ENCODE data around the gene PLK3. TPM values are rescaled to one million over a fixed set of nuclear protein-coding genes. Genes with fewer than 3 reads are reported as not detected.
A peak's percentile ranks its signal among the peaks of the same experiment; 100 is the strongest.

PLK3 gene
- total and polyA plus RNA-seq, 12 donors = 4.4 to 51.8 (median 17.1) TPM

DNA sequence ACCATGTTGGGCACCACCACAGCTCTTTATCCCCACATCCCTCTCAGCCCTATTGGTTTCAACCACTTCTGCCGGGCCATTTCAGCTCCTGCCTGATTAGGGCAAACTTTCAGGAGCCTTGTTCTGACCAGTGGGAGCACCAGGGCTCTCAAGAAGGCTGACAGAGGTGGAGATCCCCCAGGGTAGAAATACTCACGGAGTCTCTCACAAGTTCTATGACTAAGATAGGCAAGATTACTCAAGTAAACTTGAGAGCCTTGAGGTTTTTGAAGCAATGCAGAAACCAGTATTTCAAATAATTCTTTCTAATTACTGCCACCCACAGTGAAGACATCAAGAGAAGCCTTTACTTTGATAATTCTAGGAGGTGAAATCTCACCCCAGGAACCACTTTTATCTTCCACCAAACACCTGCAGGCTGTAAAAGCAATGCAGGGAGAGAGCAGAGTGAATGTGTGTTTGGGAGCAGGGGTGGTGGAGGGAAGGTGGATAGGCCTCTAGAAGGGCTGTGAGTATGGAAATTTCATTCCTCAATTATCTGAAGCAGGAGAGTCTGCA, 49.5 kb downstream of the PLK3 start:
- no peak for TF ChIP-seq POLR2A (IDR thresholded peaks at IDR 0.05)
- TF ChIP-seq, protein P1, sequence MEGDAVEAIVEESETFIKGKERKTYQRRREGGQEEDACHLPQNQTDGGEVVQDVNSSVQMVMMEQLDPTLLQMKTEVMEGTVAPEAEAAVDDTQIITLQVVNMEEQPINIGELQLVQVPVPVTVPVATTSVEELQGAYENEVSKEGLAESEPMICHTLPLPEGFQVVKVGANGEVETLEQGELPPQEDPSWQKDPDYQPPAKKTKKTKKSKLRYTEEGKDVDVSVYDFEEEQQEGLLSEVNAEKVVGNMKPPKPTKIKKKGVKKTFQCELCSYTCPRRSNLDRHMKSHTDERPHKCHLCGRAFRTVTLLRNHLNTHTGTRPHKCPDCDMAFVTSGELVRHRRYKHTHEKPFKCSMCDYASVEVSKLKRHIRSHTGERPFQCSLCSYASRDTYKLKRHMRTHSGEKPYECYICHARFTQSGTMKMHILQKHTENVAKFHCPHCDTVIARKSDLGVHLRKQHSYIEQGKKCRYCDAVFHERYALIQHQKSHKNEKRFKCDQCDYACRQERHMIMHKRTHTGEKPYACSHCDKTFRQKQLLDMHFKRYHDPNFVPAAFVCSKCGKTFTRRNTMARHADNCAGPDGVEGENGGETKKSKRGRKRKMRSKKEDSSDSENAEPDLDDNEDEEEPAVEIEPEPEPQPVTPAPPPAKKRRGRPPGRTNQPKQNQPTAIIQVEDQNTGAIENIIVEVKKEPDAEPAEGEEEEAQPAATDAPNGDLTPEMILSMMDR (IDR thresholded peaks at IDR 0.05) = no peak
- H3K9me3 ChIP-seq (replicated peaks in 1 of 3) = no peaks in the 10 kb centered on the region
- no peaks in the 10 kb centered on the region for H3K27me3 ChIP-seq
- intact Hi-C loops (cut with DNase I) = loop anchor here in 1 of 2 donors (5.0 kb wide), 1 partner anchor 138 kb away; the partner anchor contains the start of gene EIF2B3
- no peaks in the 10 kb centered on the region for H3K36me3 ChIP-seq (replicated peaks in 1 of 2)
- 82 to 100% (median 86%) methylated on average over 2 of the region's 2 CpGs for WGBS, 4 donors
- H3K27ac ChIP-seq = peak overlapping the region in 2 of 5 donors; percentile 44
- H3K4me1 ChIP-seq (replicated peaks in 1 of 2) = peaks cover 0 to 26% of the 10 kb centered on the region in 2 donors
- DNase-seq = no peak
- no peak overlapping the region for H3K4me3 ChIP-seq

DNA sequence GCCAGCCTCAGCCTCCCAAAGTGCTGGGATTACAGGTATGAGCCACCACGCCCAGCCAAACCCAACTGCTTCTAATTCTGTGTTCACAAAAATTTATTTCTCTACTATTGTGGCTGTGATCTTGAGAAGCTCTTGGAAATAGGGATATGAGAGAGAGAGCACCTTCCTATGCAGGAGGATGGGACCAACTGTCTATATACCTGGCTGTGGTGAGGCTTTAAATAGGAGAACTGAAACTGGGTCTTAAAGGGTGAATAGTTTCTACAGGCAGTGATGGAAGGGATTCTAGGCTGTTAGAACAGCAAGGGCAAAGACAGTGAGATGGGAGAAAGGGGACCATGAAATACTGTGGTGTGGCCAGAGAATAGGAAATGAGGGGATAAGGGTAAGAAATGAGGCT, 51.1 kb downstream of the PLK3 start:
- Histone ChIP-seq H3K4me1 (replicated peaks in 1 of 2) (peaks cover 0 to 26% of the 10 kb centered on the region in 2 donors), H3K27me3 (no peaks in the 10 kb centered on the region), H3K27ac (no peak overlapping the region), H3K36me3 (replicated peaks in 1 of 2) (no peaks in the 10 kb centered on the region), H3K9me3 (replicated peaks in 1 of 3) (no peaks in the 10 kb centered on the region), H3K4me3 (no peak overlapping the region)
- intact Hi-C loops (cut with DNase I) = no loop called here
- DNase-seq = no peak
- TF ChIP-seq, protein P1 (IDR thresholded peaks at IDR 0.05) = no peak
- no peak for TF ChIP-seq POLR2A (IDR thresholded peaks at IDR 0.05)
- 91 to 100% (median 93%) methylated on average over 1 of the region's 1 CpG for WGBS, 4 donors

DNA sequence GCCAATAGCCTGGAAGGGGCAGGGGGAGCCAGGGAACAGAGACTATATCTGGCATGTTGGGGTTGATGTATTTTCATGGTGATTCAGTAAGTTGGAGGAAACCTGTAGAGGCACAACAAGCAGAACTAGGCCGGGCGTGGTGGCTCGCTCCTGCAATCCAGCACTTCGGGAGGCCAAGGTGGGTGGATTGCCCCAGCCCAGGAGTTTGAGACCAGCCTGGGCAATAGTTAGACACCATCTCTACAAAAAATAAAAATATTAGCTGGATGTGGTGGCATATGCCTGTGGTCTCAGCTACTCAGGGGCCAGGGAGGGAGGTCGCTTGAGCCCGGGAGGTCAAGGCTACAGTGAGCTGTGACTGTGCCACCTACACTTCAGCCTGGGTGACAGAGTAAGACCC, 53.0 kb downstream of the PLK3 start:
- Histone ChIP-seq H3K4me1 (replicated peaks in 1 of 2) (peaks cover 0 to 16% of the 10 kb centered on the region in 2 donors), H3K4me3 (no peak overlapping the region), H3K27me3 (no peaks in the 10 kb centered on the region), H3K27ac (no peak overlapping the region), H3K36me3 (replicated peaks in 1 of 2) (peaks cover 0 to 4% of the 10 kb centered on the region in 2 donors), H3K9me3 (replicated peaks in 1 of 3) (no peaks in the 10 kb centered on the region)
- no peak for DNase-seq
- intact Hi-C loops (cut with DNase I) = no loop called here
- no peak for TF ChIP-seq POLR2A (IDR thresholded peaks at IDR 0.05)
- TF ChIP-seq, protein P1 (IDR thresholded peaks at IDR 0.05) = no peak
- 94 to 98% (median 97%) methylated on average over 6 of the region's 6 CpGs for WGBS, 4 donors

DNA sequence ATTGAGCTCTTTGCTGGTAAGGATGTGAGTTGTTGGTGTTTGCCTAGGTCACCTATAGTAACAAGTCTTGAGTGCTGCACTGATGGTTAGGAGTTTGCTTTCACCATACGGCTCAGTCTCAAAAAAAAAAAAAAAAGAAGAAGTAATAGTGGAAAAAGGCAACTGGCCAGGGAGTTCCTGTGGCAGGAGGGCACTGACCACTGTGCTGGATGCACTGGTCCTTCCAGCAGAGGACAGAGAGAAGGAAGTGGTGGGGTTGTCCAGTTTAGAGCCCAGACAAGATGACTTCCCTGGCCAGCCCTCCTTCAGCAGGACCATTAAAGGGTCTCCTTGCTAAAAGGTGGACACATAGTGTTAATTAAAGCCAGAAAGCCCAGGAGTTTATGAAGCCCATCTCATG, 54.8 kb downstream of the PLK3 start:
- H3K4me3 ChIP-seq = no peak overlapping the region
- H3K9me3 ChIP-seq (replicated peaks in 1 of 3) = no peaks in the 10 kb centered on the region
- H3K4me1 ChIP-seq (replicated peaks in 1 of 2) = no peaks in the 10 kb centered on the region
- no peak for DNase-seq
- peaks cover 0 to 4% of the 10 kb centered on the region in 2 donors for H3K36me3 ChIP-seq (replicated peaks in 1 of 2)
- H3K27ac ChIP-seq = no peak overlapping the region
- TF ChIP-seq, protein P1 (IDR thresholded peaks at IDR 0.05) = no peak
- no peak for TF ChIP-seq POLR2A (IDR thresholded peaks at IDR 0.05)
- intact Hi-C loops (cut with DNase I) = no loop called here
- 60 to 86% (median 71%) methylated on average over 1 of the region's 1 CpG for WGBS, 4 donors
- no peaks in the 10 kb centered on the region for H3K27me3 ChIP-seq

Small RNA genes within 50 kb of the gene (small RNA-seq; reads per million reads assigned to genes)
- gene AL136380.1 (0 reads per million in 2 donors), gene SNORD38A (260 to 376 reads per million in 2 donors), gene SNORD38B (0 reads per million in 2 donors), gene SNORD46 (3,197 to 4,727 reads per million in 2 donors), gene SNORD55 (0 reads per million in 2 donors)

Other genes starting within 250 kb of the PLK3 start
- gene TMEM53, start 125.9 kb upstream of the PLK3 start, total RNA-seq = 10 to 100 TPM in 7 of 9 donors, 1 to 10 TPM in 2; 7.2 to 47.4 (median 13.0) TPM
- gene TMEM53, start 125.9 kb upstream of the PLK3 start, polyA plus RNA-seq = 10 to 100 TPM; 10.5 to 13.5 (median 12.1) TPM
- 10 to 100 TPM in 1 of 9 donors, 1 to 10 TPM in 6, under 1 TPM in 2; 0.18 to 12.4 (median 3.9) TPM for gene ARMH1, start 125.7 kb upstream of the PLK3 start, total RNA-seq
- gene ARMH1, start 125.7 kb upstream of the PLK3 start, polyA plus RNA-seq = 10 to 100 TPM in 2 of 3 donors, 1 to 10 TPM in 1; 1.8 to 76.0 (median 47.7) TPM
- not detected for gene RNU5D-1, start 69.2 kb upstream of the PLK3 start, total RNA-seq
- not detected for gene RNU5D-1, start 69.2 kb upstream of the PLK3 start, polyA plus RNA-seq
- gene KIF2C, start 60.5 kb upstream of the PLK3 start, total RNA-seq = 10 to 100 TPM in 1 of 9 donors, 1 to 10 TPM in 6, under 1 TPM in 2; 0.26 to 10.4 (median 1.6) TPM
- gene KIF2C, start 60.5 kb upstream of the PLK3 start, polyA plus RNA-seq = 1 to 10 TPM in 1 of 3 donors, under 1 TPM in 2; 0.48 to 1.3 (median 0.67) TPM
- 1,000 to 10,000 TPM; 1,508 to 2,877 (median 2,470) TPM for gene RPS8, start 24.8 kb upstream of the PLK3 start, total RNA-seq
- gene RPS8, start 24.8 kb upstream of the PLK3 start, polyA plus RNA-seq = 1,000 to 10,000 TPM; 1,753 to 3,127 (median 2,737) TPM
- 1 to 10 TPM in 2 of 9 donors, under 1 TPM in 6, not detected in 1; 0.12 to 3.1 (median 0.65) TPM for gene BEST4, start 12.2 kb upstream of the PLK3 start, total RNA-seq
- 1 to 10 TPM in 2 of 3 donors, under 1 TPM in 1; 0.09 to 6.2 (median 5.3) TPM for gene BEST4, start 12.2 kb upstream of the PLK3 start, polyA plus RNA-seq
- 1 to 10 TPM in 7 of 9 donors, under 1 TPM in 1, not detected in 1; 0.94 to 9.4 (median 2.5) TPM for gene DYNLT4, start 7.0 kb downstream of the PLK3 start, total RNA-seq
- gene DYNLT4, start 7.0 kb downstream of the PLK3 start, polyA plus RNA-seq = 10 to 100 TPM in 1 of 3 donors, 1 to 10 TPM in 1, not detected in 1; 3.0 to 10.3 TPM
- 10 to 100 TPM in 7 of 9 donors, 1 to 10 TPM in 2; 5.2 to 46.3 (median 20.9) TPM for gene BTBD19, start 8.1 kb downstream of the PLK3 start, total RNA-seq
- gene BTBD19, start 8.1 kb downstream of the PLK3 start, polyA plus RNA-seq = 10 to 100 TPM in 2 of 3 donors, 1 to 10 TPM in 1; 4.8 to 67.2 (median 26.5) TPM
- gene PTCH2, start 42.9 kb downstream of the PLK3 start, total RNA-seq = 1 to 10 TPM in 5 of 9 donors, under 1 TPM in 4; 0.42 to 3.0 (median 1.5) TPM
- 1 to 10 TPM in 2 of 3 donors, under 1 TPM in 1; 0.40 to 7.8 (median 6.4) TPM for gene PTCH2, start 42.9 kb downstream of the PLK3 start, polyA plus RNA-seq
- gene EIF2B3, start 186.2 kb downstream of the PLK3 start, total RNA-seq = 10 to 100 TPM; 13.8 to 55.0 (median 37.6) TPM
- 10 to 100 TPM; 12.6 to 61.0 (median 16.0) TPM for gene EIF2B3, start 186.2 kb downstream of the PLK3 start, polyA plus RNA-seq
- 10 to 100 TPM; 17.2 to 68.4 (median 50.8) TPM for gene HECTD3, start 210.9 kb downstream of the PLK3 start, total RNA-seq
- 10 to 100 TPM; 31.1 to 73.7 (median 54.3) TPM for gene HECTD3, start 210.9 kb downstream of the PLK3 start, polyA plus RNA-seq
- gene UROD, start 211.9 kb downstream of the PLK3 start, total RNA-seq = 100 to 1,000 TPM; 169 to 324 (median 220) TPM
- gene UROD, start 211.9 kb downstream of the PLK3 start, polyA plus RNA-seq = 100 to 1,000 TPM; 219 to 380 (median 265) TPM

All from adrenal gland (tissue), 12 donors.